NCI-H526 (cell line): ENCODE results near the gene SCAMP1.

Source experiments
- DNase-seq, 2 experiments: peaks; one replicate each; lab custom pipeline; 2025; lab: John Stamatoyannopoulos, UW

SCAMP1 gene

GRCh38 chr5:78512435-78512834 is 152.0 kb downstream of the SCAMP1 start:
- DNase-seq, result no peak

- DNase-seq, result no peak
These were observed 153.0 kb downstream of the SCAMP1 start for GRCh38 chr5:78513441-78513840.

GRCh38 chr5:78514427-78515330 is 154.3 kb downstream of the SCAMP1 start:
- no peak for DNase-seq

GRCh38 chr5:78515670-78516069 is 155.3 kb downstream of the SCAMP1 start:
- no peak for DNase-seq

- no peak for DNase-seq
These were observed 158.2 kb downstream of the SCAMP1 start for GRCh38 chr5:78518365-78519197.

GRCh38 chr5:78519198-78519941 is 159.0 kb downstream of the SCAMP1 start:
- no peak for DNase-seq

- no peak for DNase-seq
These were observed 161.0 kb downstream of the SCAMP1 start for GRCh38 chr5:78521455-78521854.

- DNase-seq, result no peak
These were observed 162.3 kb downstream of the SCAMP1 start for GRCh38 chr5:78522476-78523260.

- no peak for DNase-seq
These were observed 163.1 kb downstream of the SCAMP1 start for GRCh38 chr5:78523314-78524193.

- no peak for DNase-seq
These were observed 165.7 kb downstream of the SCAMP1 start for GRCh38 chr5:78526049-78526525.

- DNase-seq, result no peak
These were observed 166.8 kb downstream of the SCAMP1 start for GRCh38 chr5:78527054-78527859.

GRCh38 chr5:78527925-78528324 is 167.5 kb downstream of the SCAMP1 start:
- no peak for DNase-seq
